Brain pericyte (primary cell): ENCODE results near the gene TRIP6.
"Not testable (repeated sequence)": the region's sequence is repeated elsewhere in the genome, so short reads cannot be mapped to it uniquely, and the experiment has no call there.

ENCODE experiments used
- DNase-seq: peaks from one replicate; pipeline ENCODE4 v3.0.0-alpha.2; 2012; ENCODE audit warnings: low read depth, low spot score

Gene TRIP6

GRCh38 chr7:100914208-100914878 is 47.2 kb downstream of the TRIP6 start:
- DNase-seq, result no peak

- DNase-seq, result no peak
These were observed 47.8 kb downstream of the TRIP6 start for GRCh38 chr7:100914879-100915447.

DNA sequence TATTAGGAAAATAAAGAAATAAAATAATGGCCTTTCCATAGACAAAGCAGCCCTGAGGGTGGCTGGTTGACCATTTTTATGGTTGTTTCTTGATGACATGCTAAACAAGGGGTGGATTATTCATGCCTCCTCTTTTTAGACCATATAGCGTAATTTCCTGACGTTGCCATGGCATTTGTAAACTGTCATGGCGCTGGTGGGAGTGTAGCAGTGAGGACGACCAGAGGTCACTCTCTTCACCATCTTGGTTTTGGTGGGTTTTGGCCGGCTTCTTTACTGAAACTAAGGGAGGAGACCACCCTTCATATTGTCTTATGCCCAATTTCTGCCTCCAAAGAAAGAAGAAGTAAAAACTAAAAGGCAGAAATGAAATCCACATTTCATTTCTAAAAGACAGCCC is 52.1 kb downstream of the TRIP6 start:
- not testable (repeated sequence) for DNase-seq

DNA sequence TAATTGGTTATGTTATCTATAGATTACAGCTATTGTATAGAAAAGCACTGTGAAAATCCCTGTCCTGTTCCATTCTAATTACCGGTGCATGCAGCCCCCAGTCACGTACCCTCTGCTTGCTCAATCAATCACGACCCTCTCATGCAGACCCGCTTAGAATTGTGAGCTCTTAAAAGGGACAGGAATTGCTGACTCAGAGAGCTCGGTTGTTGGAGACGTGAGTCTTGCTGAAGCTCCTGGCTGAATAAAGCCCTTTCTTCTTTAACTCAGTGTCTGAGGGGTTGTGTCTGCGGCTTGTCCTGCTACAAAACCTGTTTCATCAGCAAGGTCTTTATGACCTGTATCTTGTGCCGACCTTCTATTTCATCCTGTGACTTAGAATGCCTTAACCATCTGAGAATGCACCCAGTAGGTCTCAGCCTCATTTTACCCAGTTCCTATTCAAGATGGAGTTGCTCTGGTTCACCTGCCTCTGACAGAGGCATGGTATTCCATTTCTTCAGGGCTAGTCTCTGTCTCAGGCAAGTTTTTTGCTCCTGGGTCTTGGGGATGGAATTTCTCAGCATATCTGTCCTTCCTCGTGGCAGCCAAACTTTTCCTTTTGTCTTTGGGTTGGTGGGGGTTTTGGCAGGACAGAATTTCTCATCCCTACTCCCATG is 52.7 kb downstream of the TRIP6 start:
- DNase-seq, result not testable (repeated sequence)

DNA sequence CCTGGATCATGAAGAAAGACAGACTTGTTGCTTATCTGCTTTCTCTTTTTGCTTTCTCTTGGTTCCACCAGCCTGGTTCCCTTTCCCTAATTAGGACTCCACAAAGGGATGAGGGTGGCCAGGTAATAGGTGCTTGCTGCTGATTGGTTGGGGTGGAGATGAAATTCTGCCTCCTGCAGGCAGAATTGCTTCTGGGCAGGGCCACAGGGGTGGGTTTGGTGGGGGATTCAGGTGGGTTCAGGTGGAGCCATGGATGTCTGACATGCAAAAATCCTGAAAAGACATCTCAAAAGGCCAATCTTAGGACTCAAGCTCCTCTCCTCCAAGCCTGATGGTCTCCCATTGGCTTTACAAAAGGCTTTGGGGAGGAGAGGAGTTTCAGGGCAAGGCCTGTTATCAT is 53.9 kb downstream of the TRIP6 start:
- DNase-seq, result no peak
